HepG2 (cell line): ENCODE results near the gene FBXO9. TPM values are rescaled to one million over a fixed set of nuclear protein-coding genes. Genes with fewer than 3 reads are reported as not detected.
A peak's percentile ranks its signal among the peaks of the same experiment; 100 is the strongest.

ENCODE experiments used
- ONECUT2 ChIP-seq: sonication (generic); formaldehyde crosslinking; IDR thresholded peaks from 2 replicates; pipeline ENCODE4 v1.4.0; 2020; ENCODE audit warnings: missing genetic modification reagents
- POLR2A ChIP-seq, 2 experiments: IDR thresholded peaks; 2 replicates each; pipeline ENCODE4 v1.6.1; 2011; ENCODE audit warnings: low read depth in 2 of 2, low read length in 2 of 2, mild to moderate bottlenecking in 1 of 2, moderate library complexity in 1 of 2; ENCODE audit not compliant: insufficient read depth in 1 of 2
- RNF2 ChIP-seq: fragments of 450-650 bp; conservative IDR thresholded peaks from 2 replicates; pipeline ENCODE4 v1.6.1; 2016; ENCODE audit warnings: low read depth
- SAFB2 ChIP-seq: sonication (generic); formaldehyde crosslinking; IDR thresholded peaks from 2 replicates; pipeline ENCODE4 v1.5.1; 2020; ENCODE audit warnings: missing genetic modification reagents, low read depth, mild to moderate bottlenecking, borderline replicate concordance
- SIX1 ChIP-seq: sonication (generic); formaldehyde crosslinking; IDR thresholded peaks from 2 replicates; pipeline ENCODE4 v1.4.0; 2020; ENCODE audit warnings: missing genetic modification reagents, borderline replicate concordance
- SMYD3 ChIP-seq: sonication (generic); formaldehyde crosslinking; IDR thresholded peaks from 2 replicates; pipeline ENCODE4 v1.8.1; 2023; ENCODE audit warnings: mild to moderate bottlenecking, missing genetic modification reagents
- SP140L ChIP-seq: sonication (generic); formaldehyde crosslinking; IDR thresholded peaks from 2 replicates; pipeline ENCODE4 v1.4.0; 2020; ENCODE audit warnings: missing genetic modification reagents, borderline replicate concordance
- TARDBP ChIP-seq: sonication (generic); formaldehyde crosslinking; IDR thresholded peaks from 2 replicates; pipeline ENCODE4 v1.8.0; 2022; ENCODE audit warnings: mild to moderate bottlenecking, missing genetic modification reagents
- TBP ChIP-seq: sonication (generic); formaldehyde crosslinking; IDR thresholded peaks from 2 replicates; pipeline ENCODE4 v1.5.0; 2020; ENCODE audit warnings: missing genetic modification reagents
- TERF1 ChIP-seq: sonication (generic); formaldehyde crosslinking; IDR thresholded peaks from 2 replicates; pipeline ENCODE4 v1.8.0; 2022; ENCODE audit warnings: mild to moderate bottlenecking, missing genetic modification reagents, moderate library complexity
- ZNF235 ChIP-seq: sonication (generic); formaldehyde crosslinking; IDR thresholded peaks from 2 replicates; pipeline ENCODE4 v1.8.1; 2023; ENCODE audit warnings: mild to moderate bottlenecking, missing genetic modification reagents, borderline replicate concordance
- ZNF260 ChIP-seq: sonication (generic); formaldehyde crosslinking; IDR thresholded peaks from 2 replicates; pipeline ENCODE4 v1.4.0; 2020; ENCODE audit warnings: missing genetic modification reagents, low read depth, mild to moderate bottlenecking, borderline replicate concordance
- ZNF414 ChIP-seq: sonication (generic); formaldehyde crosslinking; IDR thresholded peaks from 2 replicates; pipeline ENCODE4 v1.5.0; 2020; ENCODE audit warnings: missing genetic modification reagents
- ZNF724P ChIP-seq: sonication (generic); formaldehyde crosslinking; IDR thresholded peaks from 2 replicates; pipeline ENCODE4 v1.8.0; 2022; ENCODE audit warnings: missing genetic modification reagents, borderline replicate concordance
- polyA plus RNA-seq, 8 experiments: library from polyadenylated mRNA; depleted of rRNA in 3 of 8; stranded (reverse) in 7 of 8; unstranded in 1 of 8; fragments of >200 nt; fragmentation: Illumina TruSeq in 4 of 8; extraction: Trizol in 4 of 8; gene quantifications; 2 replicates each; pipeline versions ENCODE4 v1.2.1 to v1.2.3, GENCODE V29; 2011 to 2016; ENCODE audit warnings: low read depth in 4 of 8, missing spikeins in 1 of 8, mixed read lengths in 1 of 8; ENCODE audit not compliant: insufficient read depth in 1 of 8
- total RNA-seq, 5 experiments: library from RNA; depleted of rRNA; stranded (reverse); fragments of >200 nt; fragmentation: Illumina TruSeq; extraction: Trizol; gene quantifications; 2 replicates each; pipeline ENCODE4 v1.2.3, GENCODE V29; 2016; ENCODE audit warnings: low read depth in 1 of 5
- TF ChIP-seq, protein P1 (sequence below): sonication (generic); formaldehyde crosslinking; IDR thresholded peaks from 2 replicates; pipeline ENCODE4 v1.5.0; 2020; ENCODE audit warnings: missing genetic modification reagents
- TF ChIP-seq, protein P2 (sequence below): sonication (generic); formaldehyde crosslinking; IDR thresholded peaks from 2 replicates; pipeline ENCODE4 v1.5.0; 2020; ENCODE audit warnings: mild to moderate bottlenecking, missing genetic modification reagents, moderate library complexity
- TF ChIP-seq, protein P3 (sequence below): sonication (generic); formaldehyde crosslinking; IDR thresholded peaks from 2 replicates; pipeline ENCODE4 v1.5.0; 2020; ENCODE audit warnings: missing genetic modification reagents, mild to moderate bottlenecking, borderline replicate concordance
- TF ChIP-seq, protein P4 (sequence below): IDR thresholded peaks from 2 replicates; pipeline ENCODE4 v1.6.1; 2016; ENCODE audit warnings: mild to moderate bottlenecking
- TF ChIP-seq, protein P5 (sequence below), 2 experiments: IDR thresholded peaks; 2 replicates each; pipeline ENCODE4 v1.6.1; 2011 to 2012; ENCODE audit warnings: low read length in 2 of 2, borderline replicate concordance in 1 of 2, low read depth in 1 of 2, mild to moderate bottlenecking in 1 of 2, moderate library complexity in 1 of 2

The FBXO9 gene
- total and polyA plus RNA-seq, 2 of the 13 experiments (the other 11 are each of a cell fraction or from before 2014, with no cell fraction given): 64.3 to 98.4 TPM

GRCh38 chr6:53134601-53135235 lies 69.5 kb downstream of the FBXO9 start (continued):
- TF ChIP-seq, protein P1, sequence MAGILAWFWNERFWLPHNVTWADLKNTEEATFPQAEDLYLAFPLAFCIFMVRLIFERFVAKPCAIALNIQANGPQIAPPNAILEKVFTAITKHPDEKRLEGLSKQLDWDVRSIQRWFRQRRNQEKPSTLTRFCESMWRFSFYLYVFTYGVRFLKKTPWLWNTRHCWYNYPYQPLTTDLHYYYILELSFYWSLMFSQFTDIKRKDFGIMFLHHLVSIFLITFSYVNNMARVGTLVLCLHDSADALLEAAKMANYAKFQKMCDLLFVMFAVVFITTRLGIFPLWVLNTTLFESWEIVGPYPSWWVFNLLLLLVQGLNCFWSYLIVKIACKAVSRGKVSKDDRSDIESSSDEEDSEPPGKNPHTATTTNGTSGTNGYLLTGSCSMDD (CRISPR knock-in tag): no peak
- TF ChIP-seq TERF1 (no peak), SIX1 (CRISPR knock-in tag) (no peak; the same call in 1 of the 2 replicates), ZNF260 (CRISPR knock-in tag) (no peak), ZNF724P (no peak; the same call in 1 of the 2 replicates), TARDBP (peak; percentile 94), TBP (no peak), SP140L (CRISPR knock-in tag) (peak; percentile 73; the same call in 1 of the 2 replicates), RNF2 (no peak), ONECUT2 (no peak), SMYD3 (CRISPR knock-in tag) (peak; percentile 70; the same call in 1 of the 2 replicates), POLR2A (IDR thresholded peaks at IDR 0.05; ENCODE audit: insufficient read depth in 1 of 2, low read depth in 2 of 2, low read length in 2 of 2) (no peak), SAFB2 (no peak), ZNF235 (CRISPR knock-in tag) (no peak), ZNF414 (0 out of 2 replicates have a peak, but pooled peaks have one; percentile 40)
- TF ChIP-seq, protein P2, sequence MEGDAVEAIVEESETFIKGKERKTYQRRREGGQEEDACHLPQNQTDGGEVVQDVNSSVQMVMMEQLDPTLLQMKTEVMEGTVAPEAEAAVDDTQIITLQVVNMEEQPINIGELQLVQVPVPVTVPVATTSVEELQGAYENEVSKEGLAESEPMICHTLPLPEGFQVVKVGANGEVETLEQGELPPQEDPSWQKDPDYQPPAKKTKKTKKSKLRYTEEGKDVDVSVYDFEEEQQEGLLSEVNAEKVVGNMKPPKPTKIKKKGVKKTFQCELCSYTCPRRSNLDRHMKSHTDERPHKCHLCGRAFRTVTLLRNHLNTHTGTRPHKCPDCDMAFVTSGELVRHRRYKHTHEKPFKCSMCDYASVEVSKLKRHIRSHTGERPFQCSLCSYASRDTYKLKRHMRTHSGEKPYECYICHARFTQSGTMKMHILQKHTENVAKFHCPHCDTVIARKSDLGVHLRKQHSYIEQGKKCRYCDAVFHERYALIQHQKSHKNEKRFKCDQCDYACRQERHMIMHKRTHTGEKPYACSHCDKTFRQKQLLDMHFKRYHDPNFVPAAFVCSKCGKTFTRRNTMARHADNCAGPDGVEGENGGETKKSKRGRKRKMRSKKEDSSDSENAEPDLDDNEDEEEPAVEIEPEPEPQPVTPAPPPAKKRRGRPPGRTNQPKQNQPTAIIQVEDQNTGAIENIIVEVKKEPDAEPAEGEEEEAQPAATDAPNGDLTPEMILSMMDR (CRISPR knock-in tag): no peak; the same call in 1 of the 2 replicates
- TF ChIP-seq, protein P3, sequence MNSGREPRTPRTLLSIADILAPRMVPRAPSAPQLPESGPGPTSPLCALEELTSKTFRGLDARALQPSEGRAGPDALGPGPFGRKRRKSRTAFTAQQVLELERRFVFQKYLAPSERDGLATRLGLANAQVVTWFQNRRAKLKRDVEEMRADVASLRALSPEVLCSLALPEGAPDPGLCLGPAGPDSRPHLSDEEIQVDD (CRISPR knock-in tag): no peak
- TF ChIP-seq, protein P4, sequence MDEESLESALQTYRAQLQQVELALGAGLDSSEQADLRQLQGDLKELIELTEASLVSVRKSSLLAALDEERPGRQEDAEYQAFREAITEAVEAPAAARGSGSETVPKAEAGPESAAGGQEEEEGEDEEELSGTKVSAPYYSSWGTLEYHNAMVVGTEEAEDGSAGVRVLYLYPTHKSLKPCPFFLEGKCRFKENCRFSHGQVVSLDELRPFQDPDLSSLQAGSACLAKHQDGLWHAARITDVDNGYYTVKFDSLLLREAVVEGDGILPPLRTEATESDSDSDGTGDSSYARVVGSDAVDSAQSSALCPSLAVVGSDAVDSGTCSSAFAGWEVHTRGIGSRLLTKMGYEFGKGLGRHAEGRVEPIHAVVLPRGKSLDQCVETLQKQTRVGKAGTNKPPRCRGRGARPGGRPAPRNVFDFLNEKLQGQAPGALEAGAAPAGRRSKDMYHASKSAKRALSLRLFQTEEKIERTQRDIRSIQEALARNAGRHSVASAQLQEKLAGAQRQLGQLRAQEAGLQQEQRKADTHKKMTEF: peak; percentile 98
- TF ChIP-seq, protein P5, sequence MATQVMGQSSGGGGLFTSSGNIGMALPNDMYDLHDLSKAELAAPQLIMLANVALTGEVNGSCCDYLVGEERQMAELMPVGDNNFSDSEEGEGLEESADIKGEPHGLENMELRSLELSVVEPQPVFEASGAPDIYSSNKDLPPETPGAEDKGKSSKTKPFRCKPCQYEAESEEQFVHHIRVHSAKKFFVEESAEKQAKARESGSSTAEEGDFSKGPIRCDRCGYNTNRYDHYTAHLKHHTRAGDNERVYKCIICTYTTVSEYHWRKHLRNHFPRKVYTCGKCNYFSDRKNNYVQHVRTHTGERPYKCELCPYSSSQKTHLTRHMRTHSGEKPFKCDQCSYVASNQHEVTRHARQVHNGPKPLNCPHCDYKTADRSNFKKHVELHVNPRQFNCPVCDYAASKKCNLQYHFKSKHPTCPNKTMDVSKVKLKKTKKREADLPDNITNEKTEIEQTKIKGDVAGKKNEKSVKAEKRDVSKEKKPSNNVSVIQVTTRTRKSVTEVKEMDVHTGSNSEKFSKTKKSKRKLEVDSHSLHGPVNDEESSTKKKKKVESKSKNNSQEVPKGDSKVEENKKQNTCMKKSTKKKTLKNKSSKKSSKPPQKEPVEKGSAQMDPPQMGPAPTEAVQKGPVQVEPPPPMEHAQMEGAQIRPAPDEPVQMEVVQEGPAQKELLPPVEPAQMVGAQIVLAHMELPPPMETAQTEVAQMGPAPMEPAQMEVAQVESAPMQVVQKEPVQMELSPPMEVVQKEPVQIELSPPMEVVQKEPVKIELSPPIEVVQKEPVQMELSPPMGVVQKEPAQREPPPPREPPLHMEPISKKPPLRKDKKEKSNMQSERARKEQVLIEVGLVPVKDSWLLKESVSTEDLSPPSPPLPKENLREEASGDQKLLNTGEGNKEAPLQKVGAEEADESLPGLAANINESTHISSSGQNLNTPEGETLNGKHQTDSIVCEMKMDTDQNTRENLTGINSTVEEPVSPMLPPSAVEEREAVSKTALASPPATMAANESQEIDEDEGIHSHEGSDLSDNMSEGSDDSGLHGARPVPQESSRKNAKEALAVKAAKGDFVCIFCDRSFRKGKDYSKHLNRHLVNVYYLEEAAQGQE (IDR thresholded peaks at IDR 0.05; ENCODE audit: borderline replicate concordance in 1 of 2, low read depth in 1 of 2, low read length in 2 of 2): no peak
